ENCODE results near the gene LMOD1.

DNA sequence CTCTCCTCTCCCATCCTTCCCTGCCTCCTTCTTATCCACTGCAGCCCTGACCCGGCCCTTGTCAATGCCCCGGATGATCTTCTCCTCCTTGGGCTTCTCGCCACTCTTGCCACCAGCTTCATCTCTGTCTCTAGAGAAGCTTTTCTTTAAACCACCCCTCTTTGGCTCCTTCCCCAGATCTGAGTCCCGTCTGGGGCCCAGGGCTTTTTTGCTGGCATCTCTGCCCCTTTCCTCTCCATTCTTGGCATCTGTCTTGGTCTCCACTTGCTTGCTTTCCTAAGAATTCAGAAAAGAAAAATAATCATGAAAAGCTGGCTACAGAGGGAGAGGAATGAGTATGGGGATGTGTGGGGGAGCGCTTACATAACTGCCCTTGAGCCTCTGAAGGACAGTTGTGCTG lies 45.9 kb downstream of the LMOD1 start:
- no peak for TF ChIP-seq CTCF (IDR thresholded peaks at IDR 0.05)
- no peak for TF ChIP-seq POLR2A (IDR thresholded peaks at IDR 0.05)
